HTERT RPE-1 (cell line): ENCODE measurements around the gene PCDH18.
"Not testable (repeated sequence)": the region's sequence is repeated elsewhere in the genome, so short reads cannot be mapped to it uniquely, and the experiment has no call there.

Experiments
- in situ Hi-C: fragments of 300-500 bp; cut with MboI; formaldehyde crosslinking; loops from 4 replicates; pipeline ENCODE4 v1.14.3; 2020; ENCODE audit warnings: low sequenced_read_pairs

PCDH18 gene, protein sequence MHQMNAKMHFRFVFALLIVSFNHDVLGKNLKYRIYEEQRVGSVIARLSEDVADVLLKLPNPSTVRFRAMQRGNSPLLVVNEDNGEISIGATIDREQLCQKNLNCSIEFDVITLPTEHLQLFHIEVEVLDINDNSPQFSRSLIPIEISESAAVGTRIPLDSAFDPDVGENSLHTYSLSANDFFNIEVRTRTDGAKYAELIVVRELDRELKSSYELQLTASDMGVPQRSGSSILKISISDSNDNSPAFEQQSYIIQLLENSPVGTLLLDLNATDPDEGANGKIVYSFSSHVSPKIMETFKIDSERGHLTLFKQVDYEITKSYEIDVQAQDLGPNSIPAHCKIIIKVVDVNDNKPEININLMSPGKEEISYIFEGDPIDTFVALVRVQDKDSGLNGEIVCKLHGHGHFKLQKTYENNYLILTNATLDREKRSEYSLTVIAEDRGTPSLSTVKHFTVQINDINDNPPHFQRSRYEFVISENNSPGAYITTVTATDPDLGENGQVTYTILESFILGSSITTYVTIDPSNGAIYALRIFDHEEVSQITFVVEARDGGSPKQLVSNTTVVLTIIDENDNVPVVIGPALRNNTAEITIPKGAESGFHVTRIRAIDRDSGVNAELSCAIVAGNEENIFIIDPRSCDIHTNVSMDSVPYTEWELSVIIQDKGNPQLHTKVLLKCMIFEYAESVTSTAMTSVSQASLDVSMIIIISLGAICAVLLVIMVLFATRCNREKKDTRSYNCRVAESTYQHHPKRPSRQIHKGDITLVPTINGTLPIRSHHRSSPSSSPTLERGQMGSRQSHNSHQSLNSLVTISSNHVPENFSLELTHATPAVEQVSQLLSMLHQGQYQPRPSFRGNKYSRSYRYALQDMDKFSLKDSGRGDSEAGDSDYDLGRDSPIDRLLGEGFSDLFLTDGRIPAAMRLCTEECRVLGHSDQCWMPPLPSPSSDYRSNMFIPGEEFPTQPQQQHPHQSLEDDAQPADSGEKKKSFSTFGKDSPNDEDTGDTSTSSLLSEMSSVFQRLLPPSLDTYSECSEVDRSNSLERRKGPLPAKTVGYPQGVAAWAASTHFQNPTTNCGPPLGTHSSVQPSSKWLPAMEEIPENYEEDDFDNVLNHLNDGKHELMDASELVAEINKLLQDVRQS

DNA sequence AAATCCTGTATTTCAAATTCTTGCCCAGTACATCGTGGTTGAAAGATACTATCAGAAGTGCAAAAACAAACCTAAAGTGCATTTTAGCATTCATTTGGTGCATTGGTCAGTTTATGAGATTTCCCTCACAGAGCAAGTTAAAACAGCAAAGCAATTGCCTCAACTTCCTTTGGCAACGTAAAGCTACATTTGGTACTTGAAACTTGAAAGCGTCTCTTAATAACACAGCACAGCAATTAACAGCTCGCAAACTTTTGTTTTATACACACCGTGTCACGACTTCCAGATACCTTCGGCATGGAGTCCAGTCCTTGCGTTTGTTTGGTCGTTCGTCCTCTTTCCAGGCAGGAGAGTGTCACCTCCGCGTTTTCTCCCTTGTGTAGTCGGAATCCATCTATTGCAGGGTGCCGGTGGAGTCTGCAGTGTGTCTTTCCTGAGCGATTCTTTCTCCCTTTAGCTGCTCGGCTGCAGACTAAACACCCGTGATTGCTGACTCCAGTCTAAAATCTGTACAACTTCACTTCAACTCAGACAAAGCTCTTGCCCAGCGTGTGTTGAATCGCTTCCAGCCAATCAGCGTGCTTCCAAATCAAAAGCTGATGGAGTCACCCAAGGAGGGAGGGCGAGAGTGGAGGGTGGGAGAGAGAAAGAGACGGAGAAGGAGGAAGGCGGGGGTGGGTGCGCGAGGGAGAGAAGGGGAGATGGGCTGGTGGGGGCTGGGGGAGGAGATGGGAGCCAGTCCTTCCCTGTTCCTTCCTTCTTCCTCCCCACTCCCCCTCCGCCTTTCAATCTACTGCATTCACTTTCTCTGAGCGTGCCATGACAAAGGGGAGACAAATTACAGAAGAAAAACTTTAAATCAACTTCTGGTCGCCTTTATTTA, at the start of gene PCDH18:
PCDH18 (minus strand) TSS at position 509 of the 883 bp plus-strand sequence; CDS start at position 103, 406 bp downstream.
- in situ Hi-C loops: no loop called here

DNA sequence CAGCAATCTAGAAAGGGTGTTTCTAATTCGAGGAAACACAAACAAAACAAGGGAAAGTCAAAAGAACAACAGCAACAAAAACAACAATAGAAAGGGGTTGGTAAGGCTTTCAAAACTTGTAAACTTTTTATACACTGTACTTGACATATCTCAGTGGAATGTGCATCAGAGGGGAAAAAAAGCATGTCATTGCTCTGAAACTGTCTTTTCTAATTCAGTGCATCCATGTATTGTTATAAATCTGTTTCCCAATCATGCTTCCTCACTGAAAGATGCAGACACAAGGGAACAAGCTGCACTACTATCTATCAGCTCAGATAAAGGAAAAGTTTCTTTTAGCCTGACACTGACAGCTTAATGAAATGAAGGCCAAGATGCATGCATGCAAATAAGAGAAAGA, 44.2 kb upstream of the PCDH18 start:
- in situ Hi-C loops: no loop called here

DNA sequence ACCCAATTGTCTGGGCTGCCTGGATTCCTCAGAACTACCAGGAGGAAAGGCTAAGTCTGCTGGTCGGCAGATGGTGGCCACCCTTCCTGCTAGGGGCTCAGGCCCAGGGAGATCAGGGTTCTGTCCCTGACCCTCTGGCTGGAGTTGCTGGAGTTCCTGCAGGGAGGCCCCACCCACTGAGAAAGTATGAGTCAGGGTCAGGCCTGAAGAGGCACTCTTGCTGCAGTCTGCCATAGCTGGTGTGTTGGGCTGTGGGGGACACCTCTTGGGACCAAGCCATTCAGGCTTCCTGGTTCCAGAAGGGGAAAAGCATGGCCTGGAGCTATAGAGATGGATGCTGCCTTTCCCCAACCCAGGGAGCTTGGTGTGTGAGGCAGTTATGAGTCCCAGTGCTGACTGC, 40.4 kb upstream of the PCDH18 start:
- in situ Hi-C loops: no loop called here

DNA sequence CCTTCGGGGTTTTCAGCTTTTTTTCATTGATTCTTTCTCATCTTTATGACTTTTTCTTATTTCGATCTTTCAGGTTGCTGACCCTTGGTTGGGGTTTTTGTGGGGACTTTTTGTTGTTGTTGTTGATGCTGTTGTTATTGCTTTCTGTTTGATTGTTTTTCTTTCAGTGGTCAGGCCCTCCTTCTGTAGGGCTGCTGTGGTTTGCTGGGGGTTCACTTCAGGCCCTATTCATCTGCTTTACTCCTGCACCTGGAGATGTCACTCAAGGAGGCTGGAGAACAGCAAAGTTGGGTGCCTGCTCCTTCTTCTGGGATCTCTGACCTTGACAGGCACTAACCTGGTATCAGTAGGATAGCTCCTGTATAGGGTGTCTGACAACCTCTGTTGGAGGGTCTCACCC, 39.9 kb upstream of the PCDH18 start:
- in situ Hi-C loops: no loop called here

DNA sequence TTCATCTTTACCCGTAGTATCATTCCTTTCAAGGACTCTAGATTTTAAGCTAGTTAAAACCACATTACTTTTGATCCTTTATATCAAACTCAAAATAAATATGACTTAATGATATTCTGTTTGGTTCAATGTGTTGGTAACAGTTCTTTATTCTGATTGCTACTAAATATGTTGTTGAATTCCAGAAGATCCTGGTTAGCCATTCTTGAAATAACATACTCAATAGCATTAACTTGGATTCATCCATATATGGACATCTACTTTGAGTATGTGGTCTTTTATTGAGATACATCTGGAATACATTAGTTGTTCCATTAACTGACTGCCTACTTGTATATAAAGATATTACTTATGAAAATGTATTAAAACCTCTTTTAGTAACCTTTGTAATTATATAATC, 27.5 kb upstream of the PCDH18 start:
- in situ Hi-C loops: no loop called here

DNA sequence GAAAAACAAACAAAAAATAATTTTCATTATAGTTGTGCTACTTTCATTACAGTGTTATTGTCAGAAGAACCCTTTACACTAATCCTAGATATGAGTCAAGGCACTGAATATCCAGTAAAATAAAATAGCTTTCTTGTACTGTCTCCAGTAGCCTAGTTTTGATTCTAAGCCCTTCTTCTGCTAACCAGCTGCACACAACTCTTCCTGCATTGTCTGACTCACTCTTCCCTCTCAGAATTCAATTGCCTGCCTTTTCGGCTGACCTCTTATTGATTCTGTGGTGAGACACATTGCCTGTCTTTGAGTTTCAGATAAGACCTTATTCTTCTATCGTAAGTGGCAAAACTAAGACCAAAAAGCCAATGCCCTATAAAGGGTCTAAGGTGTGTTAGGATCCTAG, 26.7 kb upstream of the PCDH18 start:
- in situ Hi-C loops: no loop called here

DNA sequence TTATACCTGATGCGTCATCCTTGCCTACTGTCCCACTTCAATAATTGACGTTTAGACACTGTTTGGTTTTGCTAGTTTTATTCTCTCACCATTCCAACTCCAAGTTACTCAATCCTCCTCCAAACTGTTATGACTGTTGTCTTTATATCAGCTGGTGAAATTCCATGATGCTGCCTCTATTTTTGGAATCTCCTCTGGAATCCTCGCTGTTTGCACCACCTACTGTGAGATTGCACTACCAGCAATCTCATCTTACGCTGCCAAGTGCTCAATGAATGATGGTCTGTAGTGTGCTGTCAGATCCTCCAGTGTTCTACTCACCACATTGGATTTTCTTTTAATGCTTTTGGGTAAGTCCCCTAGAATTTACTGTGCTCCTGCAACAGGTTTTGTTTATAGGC, 13.2 kb upstream of the PCDH18 start:
- in situ Hi-C loops: no loop called here

DNA sequence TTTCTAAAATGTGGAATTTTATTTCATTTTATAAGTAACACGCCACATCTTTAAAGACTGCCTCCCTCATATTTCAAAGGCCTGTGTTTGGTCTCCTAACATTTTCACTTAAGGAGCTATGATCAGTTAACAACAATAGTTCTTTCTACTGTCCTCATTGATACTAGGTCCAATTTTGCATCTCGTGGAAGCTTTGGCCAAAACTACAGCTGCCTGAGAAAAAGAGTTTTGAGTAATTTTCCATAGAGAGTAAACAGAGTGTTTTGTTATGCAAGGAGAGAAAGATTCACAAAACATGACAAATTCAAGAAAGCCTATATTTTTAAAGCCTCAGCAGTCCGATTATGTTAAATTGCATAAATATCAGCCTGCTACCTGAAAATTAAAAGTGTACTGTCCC, 11.4 kb upstream of the PCDH18 start:
- in situ Hi-C loops: no loop called here

DNA sequence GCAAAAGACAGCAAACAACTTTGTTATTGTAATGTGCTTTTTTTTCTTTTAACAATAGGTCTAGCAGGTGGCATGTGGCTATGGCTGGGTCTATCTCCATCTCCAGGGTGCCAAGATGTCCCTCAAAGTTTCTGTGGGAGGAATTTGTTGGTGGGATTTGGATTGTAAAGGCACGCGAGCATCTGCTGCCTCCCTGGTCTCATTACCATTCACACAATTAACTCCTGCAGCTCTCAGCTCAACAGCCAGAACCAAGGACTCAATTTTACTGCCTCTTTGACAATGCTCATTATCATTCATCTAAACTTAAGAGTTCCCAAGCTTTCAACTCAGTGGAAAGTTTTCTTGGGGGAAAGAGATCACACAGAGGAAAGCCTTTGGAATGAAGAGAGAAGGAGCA, 10.9 kb upstream of the PCDH18 start:
- in situ Hi-C loops: no loop called here

DNA sequence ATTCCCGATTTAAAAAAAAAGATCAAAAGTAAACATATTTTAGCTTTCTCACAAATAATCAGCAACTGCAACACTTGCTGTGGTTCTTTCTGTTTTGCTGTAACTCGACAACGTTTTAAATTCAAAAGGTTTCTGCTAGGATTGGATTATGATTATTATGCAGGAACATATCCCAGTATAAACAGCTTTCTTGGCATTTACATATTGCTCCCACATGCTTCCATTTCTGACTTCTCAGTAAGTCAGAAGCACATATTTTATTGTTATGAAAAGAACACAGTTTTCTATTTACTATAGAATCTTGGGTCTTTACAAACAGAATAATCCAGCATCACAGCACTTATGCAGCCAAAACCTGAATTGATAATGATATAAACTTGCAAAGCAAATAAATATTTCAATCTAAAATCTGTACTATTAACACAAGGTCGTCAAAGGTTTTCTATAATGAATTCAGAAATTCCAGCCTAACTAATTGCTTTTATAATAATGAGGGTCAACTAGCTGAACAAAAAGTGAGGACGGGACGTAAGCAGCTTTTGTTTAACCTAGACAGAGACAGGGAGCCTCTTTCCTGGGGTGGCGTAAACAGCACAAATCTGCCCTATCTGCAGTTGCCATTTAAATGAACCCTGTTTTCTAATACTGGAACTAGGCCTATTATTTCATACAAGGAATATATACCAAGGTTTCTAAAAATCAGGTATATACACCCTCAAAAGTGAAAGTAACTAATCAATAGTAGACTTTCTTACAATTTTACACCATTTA, 9.8 kb upstream of the PCDH18 start:
- in situ Hi-C loops: no loop called here

DNA sequence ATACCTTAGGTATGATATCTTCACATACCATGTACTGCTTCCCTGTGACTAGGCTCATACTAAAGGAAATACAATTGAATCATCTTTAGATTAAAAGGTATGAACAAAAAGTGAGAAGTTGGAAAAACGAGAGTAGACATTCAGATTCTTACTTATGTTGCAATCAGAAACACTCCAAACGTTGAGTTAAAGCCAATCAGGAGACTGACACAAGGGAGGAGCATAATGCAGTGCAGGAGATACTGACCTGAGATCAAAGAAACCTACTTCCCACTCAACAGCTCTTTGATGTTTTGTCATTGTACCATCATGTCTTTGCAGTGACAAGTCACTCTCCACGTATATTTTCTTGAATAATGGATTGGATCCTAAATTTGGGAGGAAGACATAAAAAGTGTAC, 8.9 kb upstream of the PCDH18 start:
- in situ Hi-C loops: no loop called here

DNA sequence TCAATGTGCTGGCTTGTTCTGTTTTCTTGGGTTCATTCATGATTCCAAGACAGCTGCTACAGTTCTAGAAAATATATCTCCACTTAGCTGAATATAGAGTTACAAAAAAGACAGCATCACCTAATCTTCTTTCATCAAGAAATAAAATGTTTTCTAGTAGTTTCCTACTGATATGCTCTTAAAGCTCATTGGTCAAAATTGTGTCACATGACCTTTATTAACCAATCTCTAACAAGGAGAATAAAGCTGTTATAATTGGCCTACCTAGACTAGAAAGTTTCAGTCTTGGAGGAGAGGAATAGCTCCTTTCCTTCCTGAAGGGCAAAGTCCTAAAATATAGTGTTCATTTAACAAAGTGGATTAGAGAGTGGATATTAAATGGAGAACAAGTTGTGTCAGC, 8.1 kb upstream of the PCDH18 start:
- in situ Hi-C loops: no loop called here

DNA sequence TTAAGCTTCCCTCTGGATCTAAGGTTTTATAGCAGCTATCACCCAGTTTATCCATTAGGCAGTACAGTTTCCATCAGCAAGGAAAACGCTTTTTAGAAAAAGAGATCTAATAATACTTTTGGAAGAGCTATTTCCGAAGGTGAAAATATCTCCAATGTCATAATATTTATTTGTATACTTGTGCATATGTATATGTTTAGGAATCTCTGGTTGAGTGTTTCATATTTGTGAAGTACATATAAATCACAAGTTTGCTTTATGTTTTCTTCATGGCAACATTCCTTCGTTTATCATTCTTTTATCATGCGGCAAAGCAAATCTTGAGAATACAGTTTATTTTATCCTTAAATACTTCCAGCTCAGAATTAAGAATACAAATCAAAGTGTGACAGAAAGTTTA, 6.2 kb upstream of the PCDH18 start:
- in situ Hi-C loops: no loop called here

DNA sequence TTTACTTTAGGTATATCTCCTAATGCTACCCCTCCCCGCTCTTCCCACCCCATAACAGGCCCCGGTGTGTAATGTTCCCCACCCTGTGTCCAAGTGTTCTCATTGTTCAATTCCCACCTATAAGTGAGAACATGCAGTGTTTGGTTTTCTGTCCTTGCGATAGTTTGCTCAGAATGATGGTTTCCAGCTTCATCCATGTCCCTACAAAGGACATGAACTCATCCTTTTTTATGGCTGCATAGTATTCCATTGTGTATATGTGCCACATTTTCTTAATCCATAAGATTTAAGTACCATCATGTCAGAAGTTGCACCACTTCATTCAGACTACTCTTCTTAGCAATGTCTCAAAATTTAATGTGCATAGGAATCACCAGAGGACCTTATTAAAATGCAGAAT, 5.5 kb upstream of the PCDH18 start:
- in situ Hi-C loops: not testable (repeated sequence)

DNA sequence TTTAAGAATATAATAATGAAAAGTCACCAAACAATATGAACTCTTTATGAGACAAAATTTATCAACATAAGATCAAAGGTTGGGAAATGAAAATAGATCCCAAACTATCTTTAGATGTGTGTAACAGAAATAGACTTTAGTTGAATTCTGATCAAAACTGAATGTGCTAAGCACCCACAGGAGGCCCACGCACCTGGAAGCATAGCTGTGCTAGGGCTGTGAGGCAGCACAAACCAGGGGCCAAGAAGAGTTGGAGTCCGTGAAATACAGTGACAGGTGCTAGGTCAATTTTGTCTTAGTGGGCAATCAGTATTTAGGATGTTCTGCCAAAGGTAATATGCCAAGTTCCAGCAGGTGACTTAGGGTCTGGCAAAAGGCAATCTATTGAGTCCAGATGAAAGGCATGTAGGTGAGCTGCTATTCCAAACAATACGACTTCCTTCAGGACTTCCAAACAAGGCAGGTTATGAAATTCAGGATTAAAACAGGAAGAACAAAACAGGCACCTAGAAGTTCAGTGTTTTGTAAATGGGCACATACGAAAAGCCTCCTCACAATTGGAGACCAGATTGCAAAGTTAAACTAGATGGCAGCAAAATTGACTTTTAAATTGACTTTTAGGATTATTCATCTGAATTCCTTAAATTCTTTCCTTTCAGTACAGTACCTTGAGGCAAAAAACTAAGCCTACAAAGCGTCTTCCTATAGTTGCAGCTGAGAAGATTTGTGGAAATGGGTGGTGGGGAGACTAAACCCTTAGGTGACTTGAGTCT, 4.7 kb upstream of the PCDH18 start:
- in situ Hi-C loops: no loop called here

DNA sequence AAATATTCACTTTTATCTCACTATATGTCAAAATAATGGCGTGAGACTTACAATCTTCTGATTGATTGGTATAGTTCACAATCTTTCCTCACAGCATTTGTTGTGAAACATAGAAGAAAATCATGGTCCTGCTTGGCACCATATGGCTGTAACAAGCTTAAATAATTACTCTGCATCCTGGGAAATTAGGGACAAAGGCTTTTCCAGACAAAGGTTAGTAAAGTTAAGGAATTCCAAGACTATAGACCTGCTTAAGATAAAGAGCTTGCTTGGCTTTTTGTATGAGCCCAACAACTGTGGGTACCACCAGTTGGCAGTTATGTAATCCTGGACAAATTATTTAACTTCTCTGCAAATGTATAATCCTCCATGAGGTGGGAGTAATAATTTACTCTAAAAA, 3.4 kb upstream of the PCDH18 start:
- in situ Hi-C loops: no loop called here

DNA sequence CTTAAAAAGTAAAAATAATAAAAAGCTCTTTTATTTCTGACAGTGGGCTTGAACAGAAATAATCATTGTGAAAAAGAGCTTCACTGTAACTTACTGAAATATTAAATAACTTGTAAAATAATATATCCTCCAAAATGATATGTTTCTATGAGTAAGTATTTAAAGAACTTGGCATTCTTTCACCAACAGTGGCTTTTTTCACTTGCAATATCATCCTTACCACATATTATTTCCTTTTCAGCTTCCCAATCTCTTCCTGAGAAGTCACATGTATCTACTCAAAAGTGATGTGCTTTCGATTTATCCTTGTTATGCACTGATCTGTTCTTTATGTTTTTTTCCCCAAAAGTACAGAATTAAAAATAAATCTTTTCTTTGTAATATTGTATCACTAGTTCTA, 2.2 kb upstream of the PCDH18 start:
- in situ Hi-C loops: no loop called here

DNA sequence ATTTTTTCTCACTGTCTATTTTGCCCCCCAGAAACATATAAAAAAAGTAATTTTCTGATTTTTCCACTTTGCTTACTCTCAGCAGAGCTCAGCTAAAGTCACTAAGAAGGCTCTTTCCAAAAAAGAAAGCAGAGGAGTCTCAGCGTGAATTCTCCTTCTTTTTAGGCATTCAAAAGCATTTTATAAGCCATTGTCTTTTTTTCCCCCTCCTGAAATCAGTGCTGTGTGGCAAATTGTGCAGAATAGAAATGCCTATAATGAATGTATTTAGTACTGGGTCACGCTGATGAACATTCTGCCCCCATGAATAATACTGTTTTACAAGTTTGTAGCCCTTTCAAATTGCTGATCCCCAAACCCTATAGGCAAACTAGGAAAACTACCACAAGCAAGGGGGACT, 1.6 kb upstream of the PCDH18 start:
- in situ Hi-C loops: no loop called here

DNA sequence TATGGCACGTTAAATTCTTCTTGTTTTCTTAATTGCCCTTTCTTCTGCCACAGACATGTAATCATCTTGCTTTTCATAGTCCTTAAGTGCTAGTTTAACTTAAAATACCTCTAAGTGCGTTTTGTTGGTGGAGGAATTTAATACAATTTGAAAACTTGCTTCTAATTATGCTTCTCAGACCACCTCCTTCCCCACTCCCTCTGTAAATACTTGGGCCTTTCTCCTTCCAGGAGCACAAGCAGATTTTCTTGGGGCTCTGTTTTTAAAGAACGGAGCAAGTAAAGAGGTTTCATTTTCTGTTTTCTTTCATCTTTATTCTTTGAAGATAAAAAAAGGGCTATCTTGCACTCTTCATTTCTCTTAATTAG, 559 bp upstream of the PCDH18 start:
- in situ Hi-C loops: no loop called here
